ELF-1 (cell line): ENCODE results near the gene RASGRP3.
A peak's percentile ranks its signal among the peaks of the same experiment; 100 is the strongest.

ENCODE experiments used
- DNase-seq: peaks from one replicate; pipeline ENCODE4 v3.0.0-alpha.2; 2016; ENCODE audit warnings: low read depth, low spot score

The RASGRP3 gene

GRCh38 chr2:33579227-33579626 is 102.8 kb downstream of the RASGRP3 start:
- DNase-seq: no peak

- DNase-seq: no peak
Measured at GRCh38 chr2:33581872-33582271, 105.4 kb downstream of the RASGRP3 start.

DNA sequence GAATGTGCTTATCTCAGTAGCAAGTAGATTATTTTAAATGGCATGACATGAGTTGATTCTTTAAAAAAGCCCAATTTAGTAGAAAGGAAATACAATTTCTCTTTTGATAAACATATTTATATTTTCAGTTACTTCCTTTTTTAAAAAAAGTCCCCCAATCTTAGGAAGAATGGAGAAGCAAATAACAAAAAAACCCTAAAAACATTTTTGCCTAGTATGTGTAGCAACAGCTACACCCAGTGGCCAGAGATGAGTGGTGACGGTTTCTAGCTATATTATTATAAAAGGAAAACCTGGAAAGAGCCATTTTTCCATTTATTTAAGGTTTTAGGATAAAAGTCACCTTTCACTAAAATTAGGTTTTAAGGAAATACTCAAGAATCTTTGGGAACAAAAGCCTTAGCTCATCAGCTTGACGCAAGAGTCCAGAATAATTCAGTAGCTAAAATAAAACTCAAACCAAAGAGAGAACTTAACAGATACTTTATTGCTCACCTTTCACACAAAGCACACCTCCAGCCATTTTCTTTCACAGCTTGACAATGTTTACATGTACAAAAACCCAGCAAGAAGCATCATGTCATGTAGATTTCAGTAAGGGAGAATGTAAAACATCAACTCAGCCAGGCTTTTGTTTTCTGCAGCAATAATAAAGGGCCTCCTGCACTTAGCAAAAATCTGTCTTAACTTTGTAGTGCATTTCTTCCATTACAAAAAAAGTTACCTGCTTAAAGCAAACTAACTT is 106.9 kb downstream of the RASGRP3 start:
- DNase-seq: no peak

DNA sequence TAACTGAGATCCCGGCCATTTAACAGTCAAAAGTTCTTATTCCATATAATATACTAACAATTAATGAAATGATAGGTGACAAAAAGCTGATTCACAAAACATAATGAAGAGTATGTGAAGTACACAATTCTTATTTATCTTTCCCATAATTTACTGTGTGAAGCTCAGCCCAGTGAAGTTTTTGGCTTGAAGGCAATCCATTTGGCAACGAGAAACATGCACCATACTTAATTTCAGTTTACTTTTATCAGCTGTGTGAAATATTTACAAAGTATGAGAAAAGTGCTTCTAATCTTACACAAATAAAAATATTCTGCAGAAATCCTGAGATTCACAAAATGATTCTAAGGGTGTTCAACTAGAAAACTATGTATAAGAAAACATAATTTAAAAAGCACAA is 110.3 kb downstream of the RASGRP3 start:
- no peak for DNase-seq

GRCh38 chr2:33588232-33588631 is 111.8 kb downstream of the RASGRP3 start:
- no peak for DNase-seq

GRCh38 chr2:33589444-33589843 is 113.0 kb downstream of the RASGRP3 start:
- no peak for DNase-seq

- DNase-seq: no peak
Measured at GRCh38 chr2:33595385-33595784, 118.9 kb downstream of the RASGRP3 start.

- DNase-seq: no peak
Measured at GRCh38 chr2:33597026-33597425, 120.6 kb downstream of the RASGRP3 start.

- peak; percentile 58 for DNase-seq
Measured at GRCh38 chr2:33598561-33599174, 122.2 kb downstream of the RASGRP3 start.

- peak; percentile 98 for DNase-seq
Measured at GRCh38 chr2:33599175-33599942, 122.9 kb downstream of the RASGRP3 start, which contains the start of gene FAM98A. TSS of gene FAM98A (minus strand) at chr2:33599299. CDS start at chr2:33599221, 78 bp downstream.

GRCh38 chr2:33599943-33600192 is 123.4 kb downstream of the RASGRP3 start:
- no peak for DNase-seq

DNA sequence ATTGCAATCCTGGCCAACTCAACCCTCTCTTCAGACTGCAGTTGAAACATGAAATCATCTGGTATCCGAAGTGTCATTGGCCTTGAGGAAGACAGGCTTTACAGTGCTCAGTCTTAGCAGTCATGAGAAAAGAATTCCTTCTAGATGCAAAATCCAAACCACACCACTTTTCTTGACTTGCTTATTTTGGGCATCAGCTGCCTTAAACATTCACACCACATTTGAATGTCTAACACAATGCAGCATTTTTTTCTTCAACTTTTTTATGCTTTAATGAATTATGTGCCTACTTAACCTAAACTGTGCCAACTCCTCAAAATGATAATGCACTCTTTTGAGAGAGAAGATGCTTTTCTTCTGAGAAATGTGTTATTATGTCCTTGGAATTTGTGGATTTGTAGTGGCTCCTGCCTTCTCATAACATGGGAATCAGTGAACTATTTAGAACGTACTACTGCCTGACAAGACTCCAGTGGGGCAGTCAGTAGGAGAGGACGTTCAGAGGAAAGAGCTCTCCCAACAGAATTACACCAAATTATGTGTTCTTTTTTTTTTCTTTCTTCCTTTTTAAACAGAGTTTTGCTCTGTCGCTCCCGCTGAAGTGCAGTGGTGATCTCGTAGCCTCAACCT is 125.9 kb downstream of the RASGRP3 start:
- DNase-seq: no peak

- no peak for DNase-seq
Measured at GRCh38 chr2:33603416-33603815, 127.0 kb downstream of the RASGRP3 start.

- DNase-seq: peak; percentile 69
Measured at GRCh38 chr2:33605056-33605455, 128.6 kb downstream of the RASGRP3 start.

GRCh38 chr2:33606100-33606499 is 129.7 kb downstream of the RASGRP3 start:
- no peak for DNase-seq

DNA sequence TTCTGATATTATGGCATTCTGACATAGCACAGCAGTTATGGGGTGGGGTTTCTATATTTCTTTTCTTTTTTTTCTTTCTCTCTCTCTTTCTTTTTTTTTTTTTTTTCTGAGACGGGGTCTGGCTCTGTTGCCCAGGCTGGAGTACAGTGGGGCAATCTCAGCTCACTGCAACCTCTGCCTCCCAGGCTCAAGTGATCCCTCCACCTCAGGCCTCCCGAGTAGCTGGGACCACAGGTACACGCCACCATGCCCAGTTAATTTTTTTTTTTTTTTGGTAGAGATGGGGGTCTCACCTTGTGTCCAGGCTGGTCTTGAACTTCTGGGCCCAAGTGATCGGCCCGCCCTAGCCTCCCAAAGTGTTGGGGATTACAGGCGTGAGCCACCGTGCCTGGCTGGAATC is 130.2 kb downstream of the RASGRP3 start:
- DNase-seq: no peak

DNA sequence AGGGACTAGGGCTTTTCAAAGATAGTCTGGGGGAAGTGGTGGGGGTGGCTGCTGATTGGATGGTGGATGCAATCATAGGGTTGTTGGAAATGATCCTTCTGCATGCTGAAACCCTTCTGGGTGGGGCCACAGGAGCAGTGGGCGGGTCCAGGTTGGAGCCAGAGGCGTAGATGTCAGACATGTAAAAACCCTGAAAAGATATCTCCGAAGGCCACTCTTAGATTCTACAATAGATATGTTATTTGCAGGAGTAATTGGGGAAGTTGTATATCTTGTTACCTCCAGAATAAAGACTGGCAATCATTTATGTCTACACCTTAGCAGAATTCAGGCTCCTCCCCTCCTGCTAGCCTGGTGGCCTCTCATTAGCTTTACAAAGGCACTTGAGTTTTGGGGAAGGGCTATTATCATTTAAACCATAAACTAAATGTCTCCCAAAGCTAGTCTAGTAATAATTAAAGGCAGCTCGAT is 130.8 kb downstream of the RASGRP3 start:
- DNase-seq: peak; percentile 67

DNA sequence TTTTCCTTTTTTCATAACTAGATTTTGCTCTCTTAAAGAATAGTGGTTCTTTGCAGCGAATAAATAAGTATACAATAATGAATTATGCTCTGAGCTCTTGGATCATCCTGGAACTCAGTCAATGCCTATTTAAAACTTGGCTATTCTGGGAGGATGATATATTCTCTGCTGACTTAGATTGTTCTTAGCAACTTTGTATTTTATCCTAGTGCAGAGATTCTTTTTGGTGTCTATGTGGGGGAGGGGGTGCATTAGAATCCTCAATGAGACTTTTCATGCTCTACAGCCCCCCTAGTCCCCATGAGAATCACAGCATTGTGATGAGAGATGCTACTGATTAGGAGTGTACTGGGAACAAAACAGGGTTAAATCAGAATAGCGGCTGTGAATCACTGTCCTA is 131.5 kb downstream of the RASGRP3 start:
- no peak for DNase-seq

DNA sequence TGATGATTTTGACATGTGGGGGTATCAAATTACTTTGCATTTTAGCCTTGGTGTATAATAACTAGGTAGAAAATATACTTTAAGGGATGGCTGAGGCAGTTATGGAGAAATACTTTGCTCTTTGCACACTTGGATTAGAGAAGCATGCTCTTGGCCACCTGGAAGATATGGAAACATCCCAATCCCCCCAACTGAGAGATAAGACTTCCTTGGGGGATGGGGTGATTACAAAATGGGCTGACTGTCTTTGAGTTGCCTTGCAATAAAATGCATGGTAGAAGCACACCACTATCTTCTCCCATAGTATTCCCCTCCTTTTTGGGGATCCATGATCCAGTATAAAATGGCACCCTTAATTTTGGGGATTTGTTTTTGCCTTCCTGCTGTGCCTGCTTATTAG is 137.7 kb downstream of the RASGRP3 start:
- DNase-seq: no peak
